ENCODE measurements around the gene NPHP3. TPM values are rescaled to one million over a fixed set of nuclear protein-coding genes. Genes with fewer than 3 reads are reported as not detected.

Gene NPHP3
- total RNA-seq, 2 experiments from 2014 or later, result 15.2 to 16.9 TPM

DNA sequence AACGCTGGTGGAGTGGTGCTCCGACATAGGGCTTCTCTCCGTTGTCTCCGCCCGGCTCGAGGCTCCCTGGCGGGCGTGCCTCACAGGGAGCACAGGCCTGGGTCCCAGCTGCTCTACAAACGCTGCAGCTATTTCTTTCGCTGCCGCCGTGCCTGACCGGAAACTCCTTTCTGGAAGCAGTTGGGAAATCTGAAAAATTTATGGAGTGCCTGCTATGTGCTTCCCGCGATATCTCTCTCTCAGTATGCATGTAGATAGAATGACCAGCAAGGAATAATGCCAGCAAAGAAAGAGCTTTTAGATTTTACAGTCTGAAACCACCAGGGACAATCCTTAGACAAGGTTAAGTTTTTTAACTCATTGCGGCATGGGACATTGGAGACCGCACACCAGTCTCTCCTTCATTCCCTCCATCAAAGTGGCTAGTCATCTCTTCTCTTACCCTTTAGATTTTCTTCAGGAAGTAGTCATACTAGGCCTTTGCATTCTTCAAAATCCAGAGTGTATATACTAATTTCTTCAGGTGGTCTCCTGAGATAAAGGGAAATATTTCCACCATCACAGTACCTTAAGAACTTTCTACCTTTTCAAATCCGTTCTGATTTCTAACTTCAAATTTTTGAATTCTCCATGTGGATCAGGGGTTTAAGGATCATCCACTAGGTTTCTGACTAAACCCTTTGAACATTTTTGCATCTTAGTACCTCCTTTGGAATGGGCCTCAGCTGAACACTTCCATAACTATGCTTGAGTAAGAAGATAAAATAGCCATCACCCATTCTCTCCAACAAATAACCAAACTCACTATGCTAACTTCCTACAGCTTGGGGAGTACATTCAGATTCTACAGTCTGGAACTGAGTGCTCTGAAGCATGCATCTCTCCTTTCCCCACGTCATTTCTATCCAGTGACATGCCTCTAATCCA is 1.1 kb upstream of the NPHP3 start:
- no peak for DNase-seq
- Mint-ChIP-seq H3K9me3 (ENCODE audit: insufficient read depth) (no peaks in the 10 kb centered on the region), H3K27me3 (ENCODE audit: low read depth) (peaks cover 3% of the 10 kb centered on the region), H3K36me3 (ENCODE audit: low read depth) (peaks cover 14% of the 10 kb centered on the region), H3K4me1 (ENCODE audit: low read depth) (peaks cover 23% of the 10 kb centered on the region), H3K4me3 (peak overlapping the region; percentile 85), H3K27ac (peak overlapping the region; percentile 84)
- ChIA-PET CTCF (interaction anchor here (1.0 to 1.2 kb wide), 2 partner anchors 64 to 701 kb away, joined by 3 to 5 read pairs; no protein-coding TSS in a partner anchor), POLR2A (interaction anchor here (0.5 to 0.6 kb wide), 2 partner anchors 700 to 848 kb away, joined by 3 to 6 read pairs; no protein-coding TSS in a partner anchor)
- ATAC-seq, result no peak

DNA sequence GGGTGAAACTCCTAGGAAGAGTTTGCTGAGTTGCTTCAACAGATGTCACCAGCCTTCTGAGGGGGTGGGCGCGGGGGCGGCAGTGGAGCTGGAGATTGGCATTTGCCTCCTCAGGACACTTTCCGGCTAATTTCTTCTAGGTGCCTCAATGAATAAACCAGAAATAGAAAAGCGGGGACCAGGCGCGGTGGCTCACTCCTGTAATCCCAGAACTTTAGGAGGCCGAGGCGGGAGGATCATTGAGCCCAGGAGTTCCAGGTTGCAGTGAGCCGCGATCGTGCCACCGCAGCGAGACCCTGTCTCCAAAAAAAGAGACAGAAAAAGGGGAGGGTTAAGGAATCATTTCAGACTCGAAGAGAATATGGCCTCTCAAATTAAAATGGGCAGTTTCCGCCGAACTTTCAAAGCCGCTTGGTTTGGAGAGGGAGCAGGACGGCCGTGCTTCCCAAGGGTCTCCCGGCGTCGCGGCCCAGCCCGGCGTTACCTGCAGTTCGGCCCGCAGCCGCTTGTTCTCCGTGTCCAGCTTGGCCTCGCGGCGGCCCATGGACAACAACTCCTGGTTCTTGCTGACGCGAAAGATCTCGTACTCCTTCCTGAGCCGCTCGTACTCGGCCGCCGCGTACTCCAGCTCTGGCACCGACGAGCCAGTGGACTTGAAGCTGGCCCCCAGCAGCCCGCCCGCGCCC is 587 bp downstream of the NPHP3 start:
- H3K9me3 Mint-ChIP-seq (ENCODE audit: insufficient read depth), result no peaks in the 10 kb centered on the region
- POLR2A ChIA-PET, result no interaction called here
- H3K36me3 Mint-ChIP-seq (ENCODE audit: low read depth), result peaks cover 17% of the 10 kb centered on the region
- no peaks in the 10 kb centered on the region for H3K27me3 Mint-ChIP-seq (ENCODE audit: low read depth)
- peak overlapping the region; percentile 90 for H3K4me3 Mint-ChIP-seq
- no peak for DNase-seq
- peak; percentile 37 for ATAC-seq
- peaks cover 23% of the 10 kb centered on the region for H3K4me1 Mint-ChIP-seq (ENCODE audit: low read depth)
- CTCF ChIA-PET, result no interaction called here
- H3K27ac Mint-ChIP-seq, result peak overlapping the region; percentile 91

DNA sequence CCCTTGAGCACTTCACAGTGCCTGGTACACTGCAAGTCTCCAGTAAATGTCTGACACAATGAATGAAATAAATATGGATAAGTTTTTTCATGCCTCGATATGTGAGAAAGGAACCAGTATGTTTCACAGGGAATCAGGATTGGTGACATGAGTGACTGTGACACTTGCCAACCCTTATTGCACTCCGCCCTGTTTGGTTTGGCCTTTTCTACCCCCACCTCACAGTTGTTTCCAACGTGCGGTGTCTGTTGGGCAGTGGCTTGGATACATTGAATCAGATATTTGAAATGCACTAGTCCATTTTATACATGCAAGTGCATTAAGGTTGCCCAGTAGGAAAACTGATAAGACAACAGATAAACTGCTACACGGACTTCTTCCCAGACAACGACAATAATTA is 2.0 kb downstream of the NPHP3 start:
- H3K27me3 Mint-ChIP-seq (ENCODE audit: low read depth), result no peaks in the 10 kb centered on the region
- ATAC-seq, result no peak
- H3K4me1 Mint-ChIP-seq (ENCODE audit: low read depth), result peaks cover 23% of the 10 kb centered on the region
- no peak overlapping the region for H3K27ac Mint-ChIP-seq
- DNase-seq, result no peak
- CTCF ChIA-PET, result no interaction called here
- no peaks in the 10 kb centered on the region for H3K9me3 Mint-ChIP-seq (ENCODE audit: insufficient read depth)
- peak overlapping the region; percentile 90 for H3K4me3 Mint-ChIP-seq
- POLR2A ChIA-PET, result no interaction called here
- H3K36me3 Mint-ChIP-seq (ENCODE audit: low read depth), result peaks cover 22% of the 10 kb centered on the region

DNA sequence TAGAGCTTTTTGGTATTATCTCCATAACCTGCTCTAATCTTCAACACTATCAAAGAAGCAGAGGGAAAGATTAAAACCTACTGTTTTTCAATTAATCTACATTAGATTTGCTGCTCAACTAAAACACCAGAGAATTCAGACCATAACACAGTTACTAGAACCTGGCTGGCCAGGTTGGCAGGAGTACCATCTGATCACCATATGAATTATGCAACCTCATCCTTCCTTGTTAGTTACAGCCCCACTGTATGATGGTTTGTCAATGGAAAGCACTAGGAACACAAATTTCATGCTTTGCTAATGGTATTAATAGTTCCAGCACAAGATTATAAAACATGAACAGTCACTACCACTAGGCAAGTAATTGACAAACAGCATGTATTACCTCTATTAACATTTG is 5.8 kb downstream of the NPHP3 start:
- ATAC-seq (no peak), DNase-seq (no peak)
- ChIA-PET CTCF (interaction anchor here (1.3 to 1.4 kb wide), 2 partner anchors 9 to 10 kb away, joined by 3 to 5 read pairs; no protein-coding TSS in a partner anchor), POLR2A (no interaction called here)
- Mint-ChIP-seq H3K4me1 (ENCODE audit: low read depth) (peaks cover 12% of the 10 kb centered on the region), H3K27me3 (ENCODE audit: low read depth) (no peaks in the 10 kb centered on the region), H3K4me3 (no peak overlapping the region), H3K36me3 (ENCODE audit: low read depth) (peaks cover 26% of the 10 kb centered on the region), H3K9me3 (ENCODE audit: insufficient read depth) (no peaks in the 10 kb centered on the region), H3K27ac (no peak overlapping the region)

DNA sequence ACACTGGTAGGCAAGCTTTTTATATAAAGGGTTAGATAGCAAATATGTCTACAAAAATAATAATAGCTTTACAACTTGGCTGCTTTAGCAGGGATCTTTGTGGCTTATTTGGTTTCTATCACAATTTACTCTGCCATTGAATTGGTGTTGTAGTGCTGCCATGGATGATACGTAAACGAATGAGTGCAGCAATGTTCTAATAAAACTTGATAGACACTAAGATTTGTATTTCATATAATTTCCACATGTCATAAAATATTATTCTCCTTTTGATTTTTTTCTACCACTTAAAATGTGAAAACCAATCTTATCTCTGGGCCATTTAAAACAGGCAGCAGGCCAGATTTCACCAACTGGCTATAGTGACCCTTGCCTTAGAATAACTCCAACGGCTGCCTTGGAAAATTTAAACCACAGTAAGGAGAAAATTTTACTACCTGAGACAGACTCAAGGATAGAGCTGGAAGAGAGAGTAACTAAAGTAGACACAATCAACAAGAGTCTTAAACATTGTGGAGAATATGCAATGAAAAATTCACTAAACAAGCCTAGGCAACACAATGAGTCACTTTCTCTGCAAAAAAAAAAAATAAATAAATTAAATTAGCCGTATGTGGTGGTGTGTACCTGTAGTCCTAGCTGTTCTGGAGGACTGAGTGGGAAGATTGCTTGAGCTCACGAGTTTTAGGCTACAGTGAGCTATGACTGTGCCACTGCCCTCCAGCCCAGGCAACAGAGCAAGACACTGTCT is 8.1 kb downstream of the NPHP3 start:
- H3K27me3 Mint-ChIP-seq (ENCODE audit: low read depth), result no peaks in the 10 kb centered on the region
- CTCF ChIA-PET, result interaction anchor here (0.7 to 1.1 kb wide), 2 partner anchors 13 to 647 kb away, joined by 3 to 5 read pairs; no protein-coding TSS in a partner anchor
- no peaks in the 10 kb centered on the region for H3K9me3 Mint-ChIP-seq (ENCODE audit: insufficient read depth)
- ATAC-seq (no peak), DNase-seq (no peak)
- peaks cover 29% of the 10 kb centered on the region for H3K36me3 Mint-ChIP-seq (ENCODE audit: low read depth)
- H3K27ac Mint-ChIP-seq, result no peak overlapping the region
- no peaks in the 10 kb centered on the region for H3K4me1 Mint-ChIP-seq (ENCODE audit: low read depth)
- POLR2A ChIA-PET, result no interaction called here
- H3K4me3 Mint-ChIP-seq, result no peak overlapping the region

DNA sequence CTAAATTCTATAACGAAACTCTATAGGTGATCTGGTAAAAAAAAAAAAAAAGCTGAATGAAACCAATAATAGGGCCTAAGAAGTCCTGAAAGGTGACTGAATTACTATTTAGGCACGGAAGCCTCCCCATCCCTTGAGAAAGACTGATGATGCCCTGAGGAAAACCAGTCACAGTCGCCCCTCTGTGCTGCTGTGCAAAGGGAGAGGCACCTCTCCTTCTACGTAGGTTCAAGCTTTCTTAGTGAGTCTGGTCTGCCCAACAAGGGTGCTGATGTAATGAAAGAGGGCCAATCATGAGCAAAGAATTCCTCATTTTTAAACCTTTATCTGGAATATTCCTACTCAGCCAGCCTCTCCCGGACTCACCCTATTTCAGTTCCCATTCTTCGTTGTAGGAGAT is 11.9 kb downstream of the NPHP3 start:
- ATAC-seq, result no peak
- Mint-ChIP-seq H3K4me3 (no peak overlapping the region), H3K9me3 (ENCODE audit: insufficient read depth) (no peaks in the 10 kb centered on the region), H3K27me3 (ENCODE audit: low read depth) (no peaks in the 10 kb centered on the region), H3K27ac (no peak overlapping the region), H3K36me3 (ENCODE audit: low read depth) (peaks cover 32% of the 10 kb centered on the region), H3K4me1 (ENCODE audit: low read depth) (no peaks in the 10 kb centered on the region)
- no peak for DNase-seq
- ChIA-PET POLR2A (interaction anchor here (0.7 kb wide), 1 partner anchor 867 kb away, joined by 4 read pairs; no protein-coding TSS in a partner anchor), CTCF (no interaction called here)

DNA sequence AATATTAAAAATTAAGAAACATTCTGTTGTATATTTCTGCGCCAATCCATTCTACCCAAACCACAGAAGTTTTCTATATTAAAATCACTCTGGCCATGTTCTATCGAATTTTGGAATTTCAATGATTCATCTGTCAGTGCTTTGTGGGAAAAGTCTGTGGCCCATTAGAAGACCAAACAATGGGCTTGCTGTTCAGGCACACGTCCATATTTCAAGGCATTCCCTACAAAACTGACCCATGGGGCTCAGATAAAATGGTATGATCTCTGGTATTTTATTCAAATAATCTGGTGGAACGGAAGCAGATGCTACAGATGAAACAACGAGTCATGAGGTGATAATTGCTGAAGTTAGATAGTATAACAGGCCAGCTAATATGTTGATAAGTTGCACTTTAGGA is 12.4 kb downstream of the NPHP3 start:
- POLR2A ChIA-PET, result interaction anchor here (0.7 kb wide), 1 partner anchor 868 kb away, joined by 4 read pairs; no protein-coding TSS in a partner anchor
- Mint-ChIP-seq H3K4me1 (ENCODE audit: low read depth) (no peaks in the 10 kb centered on the region), H3K36me3 (ENCODE audit: low read depth) (peaks cover 33% of the 10 kb centered on the region), H3K27me3 (ENCODE audit: low read depth) (no peaks in the 10 kb centered on the region), H3K27ac (no peak overlapping the region), H3K4me3 (no peak overlapping the region), H3K9me3 (ENCODE audit: insufficient read depth) (no peaks in the 10 kb centered on the region)
- ATAC-seq, result no peak
- DNase-seq, result no peak
- CTCF ChIA-PET, result no interaction called here

DNA sequence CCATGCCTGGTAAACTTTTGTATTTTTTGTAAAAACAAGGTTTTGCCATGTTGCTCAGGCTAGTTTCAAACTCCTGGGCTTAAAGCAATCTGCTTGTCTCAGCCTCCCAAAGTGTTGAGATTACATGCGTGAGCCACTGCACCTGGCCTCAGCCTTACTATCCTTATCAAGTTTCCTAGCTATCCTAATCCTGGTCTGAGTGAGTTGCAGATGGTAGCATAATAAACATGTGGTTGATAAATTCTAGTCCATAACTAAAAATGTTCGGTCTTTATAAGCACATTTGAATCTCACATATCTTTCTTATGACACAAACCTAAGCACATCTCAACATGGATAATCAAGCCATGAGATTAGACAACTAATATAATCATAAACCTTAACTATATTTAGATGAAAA is 18.5 kb downstream of the NPHP3 start:
- H3K9me3 Mint-ChIP-seq (ENCODE audit: insufficient read depth), result no peaks in the 10 kb centered on the region
- H3K36me3 Mint-ChIP-seq (ENCODE audit: low read depth), result peaks cover 45% of the 10 kb centered on the region
- no peak overlapping the region for H3K27ac Mint-ChIP-seq
- no peaks in the 10 kb centered on the region for H3K27me3 Mint-ChIP-seq (ENCODE audit: low read depth)
- POLR2A ChIA-PET, result no interaction called here
- no peak for DNase-seq
- no peaks in the 10 kb centered on the region for H3K4me1 Mint-ChIP-seq (ENCODE audit: low read depth)
- no peak overlapping the region for H3K4me3 Mint-ChIP-seq
- CTCF ChIA-PET, result no interaction called here
- ATAC-seq, result no peak

DNA sequence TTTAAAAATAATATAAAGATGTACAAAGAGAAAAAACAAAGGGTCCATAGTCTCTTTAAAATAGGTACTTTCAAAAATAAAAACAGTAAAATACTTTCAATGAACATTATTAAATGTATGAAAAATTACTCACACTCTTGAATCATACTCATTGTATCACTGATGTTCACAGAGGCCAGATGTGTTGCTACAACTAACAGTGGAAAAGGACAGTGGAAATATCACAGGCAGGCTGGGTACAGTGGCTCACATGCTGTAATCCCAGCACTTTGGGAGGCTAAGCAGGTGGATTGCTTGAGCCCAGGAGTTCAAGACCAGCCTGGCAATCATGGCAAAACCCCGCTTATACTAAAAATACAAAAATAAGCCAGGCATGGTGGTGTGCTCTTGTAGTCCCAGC is 26.8 kb downstream of the NPHP3 start:
- H3K4me3 Mint-ChIP-seq, result no peak overlapping the region
- peaks cover 32% of the 10 kb centered on the region for H3K36me3 Mint-ChIP-seq (ENCODE audit: low read depth)
- no peak overlapping the region for H3K27ac Mint-ChIP-seq

DNA sequence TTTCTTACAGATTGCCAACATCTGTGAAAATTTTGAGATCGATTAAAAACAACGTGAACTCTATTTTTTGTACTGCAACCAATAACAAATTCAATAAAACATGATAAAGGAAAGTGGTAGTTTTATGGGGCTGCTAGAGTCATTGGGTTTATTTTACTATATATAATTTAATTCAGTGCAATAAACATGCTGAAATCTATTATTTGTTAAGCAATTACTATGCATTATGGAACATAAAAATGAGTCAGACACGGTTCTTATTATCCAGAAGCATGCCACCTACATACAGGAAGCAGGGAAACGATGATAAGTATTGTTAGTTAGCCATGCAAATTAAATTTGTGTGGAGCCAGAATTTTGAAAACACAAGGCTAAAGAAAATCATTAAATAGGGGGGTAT is 27.2 kb downstream of the NPHP3 start:
- H3K4me3 Mint-ChIP-seq, result no peak overlapping the region
- no peak overlapping the region for H3K27ac Mint-ChIP-seq
- H3K36me3 Mint-ChIP-seq (ENCODE audit: low read depth), result peaks cover 33% of the 10 kb centered on the region
- no peaks in the 10 kb centered on the region for H3K9me3 Mint-ChIP-seq (ENCODE audit: insufficient read depth)
- H3K27me3 Mint-ChIP-seq (ENCODE audit: low read depth), result no peaks in the 10 kb centered on the region
- H3K4me1 Mint-ChIP-seq (ENCODE audit: low read depth), result no peaks in the 10 kb centered on the region
- ChIA-PET POLR2A (no interaction called here), CTCF (no interaction called here)
- ATAC-seq (no peak), DNase-seq (no peak)

More for the DNA sequence above, 26.8 kb downstream of the NPHP3 start:
- no peaks in the 10 kb centered on the region for H3K27me3 Mint-ChIP-seq (ENCODE audit: low read depth)
- ChIA-PET CTCF (no interaction called here), POLR2A (no interaction called here)
- H3K9me3 Mint-ChIP-seq (ENCODE audit: insufficient read depth), result no peaks in the 10 kb centered on the region
- no peak for ATAC-seq
- no peaks in the 10 kb centered on the region for H3K4me1 Mint-ChIP-seq (ENCODE audit: low read depth)
- no peak for DNase-seq

DNA sequence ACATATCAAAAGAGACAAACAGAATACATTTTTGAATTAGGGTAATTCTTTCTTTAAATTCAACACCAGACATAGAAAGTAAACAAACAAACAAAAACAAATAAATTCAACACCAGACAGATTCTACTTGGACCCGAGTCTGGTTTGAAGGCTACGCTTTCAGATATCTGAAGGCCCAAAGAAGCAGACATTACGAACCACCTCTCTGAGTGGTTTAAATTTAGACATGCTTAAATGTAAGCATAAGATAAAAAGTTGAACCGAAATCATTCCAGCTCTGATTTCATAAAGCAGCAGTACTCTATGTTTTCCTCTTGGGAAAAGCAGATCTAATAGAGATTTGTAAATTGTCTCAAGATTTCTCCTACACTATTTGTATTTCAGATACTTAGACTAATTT is 32.2 kb downstream of the NPHP3 start:
- ATAC-seq, result no peak
- ChIA-PET POLR2A (no interaction called here), CTCF (no interaction called here)
- DNase-seq, result no peak
- Mint-ChIP-seq H3K27ac (no peak overlapping the region), H3K4me1 (ENCODE audit: low read depth) (no peaks in the 10 kb centered on the region), H3K9me3 (ENCODE audit: insufficient read depth) (no peaks in the 10 kb centered on the region), H3K27me3 (ENCODE audit: low read depth) (no peaks in the 10 kb centered on the region), H3K36me3 (ENCODE audit: low read depth) (peaks cover 26% of the 10 kb centered on the region), H3K4me3 (no peak overlapping the region)
